A673 (cell line): ENCODE results near the gene DSTN. TPM values are rescaled to one million over a fixed set of nuclear protein-coding genes. Genes with fewer than 3 reads are reported as not detected.

Experiments
- BruUV-seq: library from RNA; stranded (reverse); fragments of 400-500 nt; replicated peaks from 2 replicates; lab custom pipeline; 2021; lab: Mats Ljungman, UMichigan
- CTCF ChIA-PET: fragments of 300-600 bp; sonication (Branson Sonifier 250); formaldehyde crosslinking; loops from one replicate; lab custom pipeline; 2022; ENCODE audit warnings: antibody characterized with exemption; lab: Charles Lee
- POLR2A ChIA-PET: fragments of 300-600 bp; sonication (Branson Sonifier 250); formaldehyde crosslinking; loops from one replicate; lab custom pipeline; 2022; ENCODE audit warnings: antibody characterized with exemption; ENCODE audit not compliant: low non-redundant PET; lab: Charles Lee
- DNase-seq: peaks from one replicate; pipeline ENCODE4 v3.0.0-alpha.2; 2015; ENCODE audit warnings: low spot score
- H3K27ac ChIP-seq: fragments of 200-600 bp; sonication (generic); 2 replicates; pipeline ENCODE4 v1.5.1; 2016; ENCODE audit warnings: mixed run types, low read depth, mild to moderate bottlenecking, mixed read lengths, antibody characterized with exemption, low read length; ENCODE audit not compliant: poor library complexity, severe bottlenecking
- H3K27me3 ChIP-seq: fragments of 200-600 bp; sonication (generic); replicated peaks from 2 replicates; pipeline ENCODE4 v1.6.1; 2017; ENCODE audit warnings: mixed run types, low read depth, mild to moderate bottlenecking, mixed read lengths, antibody characterized with exemption, low read length; ENCODE audit not compliant: insufficient read depth, poor library complexity
- H3K36me3 ChIP-seq: fragments of 200-600 bp; sonication (generic); 2 replicates; pipeline ENCODE4 v1.6.1; 2016; ENCODE audit warnings: mixed run types, mild to moderate bottlenecking, mixed read lengths, antibody characterized with exemption, low read length; ENCODE audit not compliant: insufficient read depth, poor library complexity, severe bottlenecking
- H3K4me1 ChIP-seq: fragments of 200-600 bp; sonication (generic); 2 replicates; pipeline ENCODE4 v1.6.1; 2017; ENCODE audit warnings: mixed run types, mild to moderate bottlenecking, mixed read lengths, antibody characterized with exemption, low read length; ENCODE audit not compliant: insufficient read depth, poor library complexity, severe bottlenecking
- H3K4me3 ChIP-seq: fragments of 200-600 bp; sonication (generic); 2 replicates; pipeline ENCODE4 v1.5.1; 2016; ENCODE audit warnings: low read depth, mixed run types, mild to moderate bottlenecking, mixed read lengths, low read length; ENCODE audit not compliant: poor library complexity, severe bottlenecking
- H3K9me3 ChIP-seq: fragments of 200-600 bp; sonication (generic); 2 replicates; pipeline ENCODE4 v1.6.1; 2016; ENCODE audit warnings: mixed run types, low read depth, mild to moderate bottlenecking, mixed read lengths, antibody characterized with exemption, low read length; ENCODE audit not compliant: poor library complexity, severe bottlenecking
- CTCF ChIP-seq: fragments of 300-800, 200-600 bp; sonication (generic); conservative IDR thresholded peaks from 2 replicates; pipeline ENCODE4 v1.5.1; 2017; ENCODE audit warnings: low read depth, mild to moderate bottlenecking, antibody characterized with exemption, low read length, moderate library complexity, mixed read lengths
- EZH2 ChIP-seq: fragments of 200-600 bp; sonication (generic); IDR thresholded peaks from 2 replicates; pipeline ENCODE4 v1.6.1; 2017; ENCODE audit warnings: borderline replicate concordance, low read depth, mild to moderate bottlenecking, mixed read lengths, antibody characterized with exemption, low read length; ENCODE audit not compliant: poor library complexity, severe bottlenecking
- intact Hi-C: fragments of 100-400 bp; cut with micrococcal nuclease; formaldehyde crosslinking; loops from one replicate; pipeline ENCODE4 v1.10.0; 2022; ENCODE audit not compliant: unreplicated experiment
- total RNA-seq: library from RNA; stranded (reverse); gene quantifications from 2 replicates; pipeline ENCODE4 v1.2.3, GENCODE V29; 2021

The DSTN gene
- total RNA-seq, 1 experiment from 2014 or later, result 159 TPM

- intact Hi-C loops, result loop anchor here (5.0 to 10.0 kb wide), 4 partner anchors 151 to 732 kb away; partner anchors contain the start of genes MGME1, RRBP1 and SNX5
- no peaks in the 10 kb centered on the region for H3K9me3 ChIP-seq
- H3K27ac ChIP-seq, result peak overlapping the region; percentile 1
- no peak for TF ChIP-seq EZH2
- no peak for TF ChIP-seq CTCF
- no peak overlapping the region for H3K4me3 ChIP-seq
- H3K36me3 ChIP-seq, result no peaks in the 10 kb centered on the region
- CTCF ChIA-PET, result no interaction called here
- BruUV-seq, result no TSS peak
- H3K4me1 ChIP-seq, result peaks cover 33% of the 10 kb centered on the region
- POLR2A ChIA-PET, result no interaction called here
- no peak for DNase-seq
- H3K27me3 ChIP-seq, result no peaks in the 10 kb centered on the region
These were observed 35.8 kb upstream of the DSTN start for GRCh38 chr20:17534077-17534476.

GRCh38 chr20:17536944-17537444 lies 32.9 kb upstream of the DSTN start:
- DNase-seq, result peak; percentile 90
- no TSS peak for BruUV-seq
- intact Hi-C loops, result loop anchor here (1.0 to 10.0 kb wide), 5 partner anchors 80 to 458 kb away; partner anchors contain the start of genes MGME1, RRBP1 and SNX5
- ChIA-PET CTCF (interaction anchor here (0.6 to 1.3 kb wide), 12 partner anchors 19 to 426 kb away, joined by 3 to 7 read pairs (median 3); no protein-coding TSS in a partner anchor), POLR2A (no interaction called here)
- H3K9me3 ChIP-seq, result no peaks in the 10 kb centered on the region
- no peaks in the 10 kb centered on the region for H3K27me3 ChIP-seq
- H3K27ac ChIP-seq, result no peak overlapping the region
- TF ChIP-seq EZH2, result no peak
- peak; percentile 90 for TF ChIP-seq CTCF
- H3K4me1 ChIP-seq, result peaks cover 28% of the 10 kb centered on the region
- no peaks in the 10 kb centered on the region for H3K36me3 ChIP-seq
- no peak overlapping the region for H3K4me3 ChIP-seq

DNA sequence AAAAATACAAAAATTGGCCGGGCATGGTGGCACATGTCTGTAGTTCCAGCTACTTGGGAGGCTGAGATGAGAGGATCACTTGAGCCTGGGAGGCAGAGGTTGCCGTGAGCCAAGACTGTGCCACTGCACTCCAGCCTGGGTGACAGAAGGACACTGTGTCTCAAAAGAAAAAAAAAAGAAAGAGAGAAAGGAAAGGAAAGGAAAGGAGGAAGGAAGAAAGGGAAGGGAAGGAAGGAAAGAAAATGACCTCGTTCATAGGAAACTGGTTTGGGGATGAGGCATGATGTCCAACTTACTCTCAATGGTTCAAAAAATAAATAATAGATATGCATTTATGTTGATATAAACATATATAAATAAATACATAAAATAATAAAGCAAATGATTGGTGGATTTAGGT lies 31.9 kb upstream of the DSTN start:
- POLR2A ChIA-PET, result no interaction called here
- no peak for DNase-seq
- intact Hi-C loops, result loop anchor here (1.0 to 10.0 kb wide), 5 partner anchors 79 to 457 kb away; partner anchors contain the start of genes MGME1, RRBP1 and SNX5
- H3K4me3 ChIP-seq, result no peak overlapping the region
- H3K9me3 ChIP-seq, result no peaks in the 10 kb centered on the region
- no peaks in the 10 kb centered on the region for H3K36me3 ChIP-seq
- no peak overlapping the region for H3K27ac ChIP-seq
- TF ChIP-seq CTCF, result no peak
- no peak for TF ChIP-seq EZH2
- peaks cover 24% of the 10 kb centered on the region for H3K4me1 ChIP-seq
- CTCF ChIA-PET, result no interaction called here
- no peaks in the 10 kb centered on the region for H3K27me3 ChIP-seq
- BruUV-seq, result no TSS peak
